ENCODE data around the gene WFS1.

Gene WFS1

DNA sequence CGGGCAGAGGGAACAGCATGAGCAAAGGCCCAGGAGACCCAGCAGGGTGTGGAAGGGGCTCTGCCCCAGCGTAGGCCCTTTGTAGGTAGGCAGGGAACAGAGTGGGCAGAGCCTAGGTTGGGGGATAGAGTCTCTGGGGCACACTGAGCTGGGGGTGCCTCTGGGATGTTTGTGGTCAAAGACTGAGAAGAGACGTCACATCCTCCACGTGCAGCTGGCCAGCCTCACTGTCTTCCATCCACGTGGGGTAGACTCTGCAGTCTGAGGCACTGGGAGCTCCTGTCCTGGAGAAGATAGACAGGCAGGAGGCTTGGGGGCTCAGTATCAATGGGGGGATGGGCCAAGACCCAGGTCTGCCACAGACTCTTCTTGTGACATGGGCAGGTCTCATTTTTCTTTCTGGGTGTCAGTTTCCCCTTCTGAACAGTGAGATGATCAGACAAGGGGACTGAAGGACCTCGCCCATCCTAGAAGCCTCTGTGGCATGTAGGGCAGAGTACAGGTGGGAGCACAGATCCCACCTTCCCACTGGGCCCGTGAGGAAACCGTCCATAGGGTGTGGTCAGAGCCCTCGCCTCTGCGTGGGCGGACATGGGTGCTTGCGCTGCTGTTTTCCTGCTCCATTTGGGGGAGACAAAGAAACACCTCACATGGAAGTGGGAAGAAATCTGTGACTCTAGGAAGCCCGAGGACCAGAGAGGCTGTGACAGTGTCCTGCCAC lies 22.9 kb downstream of the WFS1 start:
- no peaks in the 10 kb centered on the region for H3F3A ChIP-seq (ENCODE audit: insufficient read depth, low read length)
- H3K27ac ChIP-seq (ENCODE audit: low read length), result no peak overlapping the region
- no peaks in the 10 kb centered on the region for H3K9me2 ChIP-seq (replicated peaks; ENCODE audit: insufficient read depth, low read length)
- TF ChIP-seq EZH2 (optimal IDR thresholded peaks at IDR 0.05; ENCODE audit: low read depth, low read length), result no peak
- no peak for TF ChIP-seq EZH2phosphoT487 (IDR thresholded peaks at IDR 0.05; ENCODE audit: low read length)
- TF ChIP-seq, protein P1, sequence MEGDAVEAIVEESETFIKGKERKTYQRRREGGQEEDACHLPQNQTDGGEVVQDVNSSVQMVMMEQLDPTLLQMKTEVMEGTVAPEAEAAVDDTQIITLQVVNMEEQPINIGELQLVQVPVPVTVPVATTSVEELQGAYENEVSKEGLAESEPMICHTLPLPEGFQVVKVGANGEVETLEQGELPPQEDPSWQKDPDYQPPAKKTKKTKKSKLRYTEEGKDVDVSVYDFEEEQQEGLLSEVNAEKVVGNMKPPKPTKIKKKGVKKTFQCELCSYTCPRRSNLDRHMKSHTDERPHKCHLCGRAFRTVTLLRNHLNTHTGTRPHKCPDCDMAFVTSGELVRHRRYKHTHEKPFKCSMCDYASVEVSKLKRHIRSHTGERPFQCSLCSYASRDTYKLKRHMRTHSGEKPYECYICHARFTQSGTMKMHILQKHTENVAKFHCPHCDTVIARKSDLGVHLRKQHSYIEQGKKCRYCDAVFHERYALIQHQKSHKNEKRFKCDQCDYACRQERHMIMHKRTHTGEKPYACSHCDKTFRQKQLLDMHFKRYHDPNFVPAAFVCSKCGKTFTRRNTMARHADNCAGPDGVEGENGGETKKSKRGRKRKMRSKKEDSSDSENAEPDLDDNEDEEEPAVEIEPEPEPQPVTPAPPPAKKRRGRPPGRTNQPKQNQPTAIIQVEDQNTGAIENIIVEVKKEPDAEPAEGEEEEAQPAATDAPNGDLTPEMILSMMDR (IDR thresholded peaks at IDR 0.05; ENCODE audit: low read length), result no peak
- no peak overlapping the region for H3K4me2 ChIP-seq (ENCODE audit: low read depth, low read length)
- no peak overlapping the region for H2AFZ ChIP-seq (ENCODE audit: low read length)
- no peaks in the 10 kb centered on the region for H3K36me3 ChIP-seq (replicated peaks; ENCODE audit: insufficient read depth, low read length)
- DNase-seq, result no peak
- H3K27me3 ChIP-seq (replicated peaks; ENCODE audit: insufficient read depth, low read length), result no peaks in the 10 kb centered on the region
- H3K9me3 ChIP-seq (replicated peaks; ENCODE audit: insufficient read depth, low read length), result no peaks in the 10 kb centered on the region
- H3K4me1 ChIP-seq (ENCODE audit: low read length), result no peaks in the 10 kb centered on the region
- no peaks in the 10 kb centered on the region for H4K20me1 ChIP-seq (ENCODE audit: insufficient read depth, low read length)
- no peaks in the 10 kb centered on the region for H3K79me2 ChIP-seq (ENCODE audit: low read length)
- H3K9ac ChIP-seq (ENCODE audit: low read length), result no peak overlapping the region
- H3K4me3 ChIP-seq (ENCODE audit: low read length), result no peak overlapping the region

DNA sequence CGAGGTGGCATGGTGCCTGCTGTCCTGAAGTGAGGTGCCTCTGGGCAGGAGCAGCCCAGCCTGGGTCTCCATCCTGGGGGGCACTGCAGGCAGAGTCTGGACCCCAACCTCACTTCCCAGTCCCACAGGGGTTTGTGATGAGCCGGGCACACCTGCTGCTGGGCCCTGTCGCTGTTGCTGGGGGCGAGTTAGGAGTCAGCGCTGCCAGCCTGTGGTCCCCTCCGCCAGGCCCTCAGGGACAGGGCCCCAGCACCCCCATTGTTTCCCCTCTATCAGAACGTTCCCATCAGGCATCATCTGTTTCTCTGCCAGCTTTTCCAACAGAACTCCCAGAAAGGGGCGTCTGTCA lies 23.4 kb downstream of the WFS1 start:
- Histone ChIP-seq H3K4me3 (ENCODE audit: low read length) (no peak overlapping the region), H3K27me3 (replicated peaks; ENCODE audit: insufficient read depth, low read length) (no peaks in the 10 kb centered on the region), H4K20me1 (ENCODE audit: insufficient read depth, low read length) (no peaks in the 10 kb centered on the region), H3K4me2 (ENCODE audit: low read depth, low read length) (no peak overlapping the region), H3K9ac (ENCODE audit: low read length) (no peak overlapping the region), H3F3A (ENCODE audit: insufficient read depth, low read length) (no peaks in the 10 kb centered on the region), H3K9me2 (replicated peaks; ENCODE audit: insufficient read depth, low read length) (no peaks in the 10 kb centered on the region), H3K27ac (ENCODE audit: low read length) (no peak overlapping the region), H3K79me2 (ENCODE audit: low read length) (no peaks in the 10 kb centered on the region), H2AFZ (ENCODE audit: low read length) (no peak overlapping the region), H3K36me3 (replicated peaks; ENCODE audit: insufficient read depth, low read length) (no peaks in the 10 kb centered on the region), H3K4me1 (ENCODE audit: low read length) (no peaks in the 10 kb centered on the region), H3K9me3 (replicated peaks; ENCODE audit: insufficient read depth, low read length) (no peaks in the 10 kb centered on the region)
- TF ChIP-seq EZH2 (optimal IDR thresholded peaks at IDR 0.05; ENCODE audit: low read depth, low read length) (no peak), EZH2phosphoT487 (IDR thresholded peaks at IDR 0.05; ENCODE audit: low read length) (no peak)
- TF ChIP-seq, protein P1 (IDR thresholded peaks at IDR 0.05; ENCODE audit: low read length), result no peak
- no peak for DNase-seq

DNA sequence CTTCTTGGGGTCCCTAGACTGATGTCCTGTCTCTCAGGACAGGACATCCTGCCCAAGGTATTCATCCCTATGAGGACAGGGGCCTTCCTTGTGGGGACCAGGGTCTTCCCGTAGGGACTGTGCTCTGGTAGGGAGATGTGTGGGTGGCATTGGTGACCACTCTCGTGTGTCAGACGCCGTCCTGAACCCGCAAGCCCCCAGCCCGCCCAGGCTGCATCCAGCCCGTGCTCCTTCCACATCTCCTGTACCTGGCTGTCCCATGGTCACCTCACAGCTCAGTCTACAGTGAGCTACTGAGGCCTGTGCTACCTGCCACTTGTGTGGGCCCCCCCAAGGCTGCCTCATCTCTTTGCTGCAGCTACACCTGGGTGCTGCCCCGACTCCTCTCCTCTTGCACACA lies 24.0 kb downstream of the WFS1 start:
- DNase-seq, result no peak
- Histone ChIP-seq H3K4me1 (ENCODE audit: low read length) (no peaks in the 10 kb centered on the region), H3K9me2 (replicated peaks; ENCODE audit: insufficient read depth, low read length) (no peaks in the 10 kb centered on the region), H3F3A (ENCODE audit: insufficient read depth, low read length) (no peaks in the 10 kb centered on the region), H3K9me3 (replicated peaks; ENCODE audit: insufficient read depth, low read length) (no peaks in the 10 kb centered on the region), H3K9ac (ENCODE audit: low read length) (no peak overlapping the region), H3K36me3 (replicated peaks; ENCODE audit: insufficient read depth, low read length) (no peaks in the 10 kb centered on the region), H4K20me1 (ENCODE audit: insufficient read depth, low read length) (no peaks in the 10 kb centered on the region), H3K27ac (ENCODE audit: low read length) (no peak overlapping the region), H3K4me3 (ENCODE audit: low read length) (no peak overlapping the region), H3K79me2 (ENCODE audit: low read length) (no peaks in the 10 kb centered on the region), H3K4me2 (ENCODE audit: low read depth, low read length) (no peak overlapping the region), H3K27me3 (replicated peaks; ENCODE audit: insufficient read depth, low read length) (no peaks in the 10 kb centered on the region), H2AFZ (ENCODE audit: low read length) (no peak overlapping the region)
- TF ChIP-seq EZH2phosphoT487 (IDR thresholded peaks at IDR 0.05; ENCODE audit: low read length) (no peak), EZH2 (optimal IDR thresholded peaks at IDR 0.05; ENCODE audit: low read depth, low read length) (no peak)
- TF ChIP-seq, protein P1 (IDR thresholded peaks at IDR 0.05; ENCODE audit: low read length), result no peak
